HFF-Myc (cell line): ENCODE results near the gene PPP1R3D.

Experiments used
- DNase-seq: peaks from one replicate; pipeline ENCODE4 v3.0.0-alpha.2; 2011; ENCODE audit warnings: low read depth; ENCODE audit errors: extremely low read depth
- H3K4me3 ChIP-seq: replicated peaks from 2 replicates; pipeline ENCODE4 v1.5.1; 2011; ENCODE audit warnings: low read depth, mild to moderate bottlenecking, control low read depth, low read length
- TF ChIP-seq, protein P1 (sequence below): IDR thresholded peaks from 2 replicates; pipeline ENCODE4 v1.5.1; 2012; ENCODE audit warnings: mild to moderate bottlenecking, low read depth, low read length, control low read depth; ENCODE audit errors: missing control alignments

Gene PPP1R3D

DNA sequence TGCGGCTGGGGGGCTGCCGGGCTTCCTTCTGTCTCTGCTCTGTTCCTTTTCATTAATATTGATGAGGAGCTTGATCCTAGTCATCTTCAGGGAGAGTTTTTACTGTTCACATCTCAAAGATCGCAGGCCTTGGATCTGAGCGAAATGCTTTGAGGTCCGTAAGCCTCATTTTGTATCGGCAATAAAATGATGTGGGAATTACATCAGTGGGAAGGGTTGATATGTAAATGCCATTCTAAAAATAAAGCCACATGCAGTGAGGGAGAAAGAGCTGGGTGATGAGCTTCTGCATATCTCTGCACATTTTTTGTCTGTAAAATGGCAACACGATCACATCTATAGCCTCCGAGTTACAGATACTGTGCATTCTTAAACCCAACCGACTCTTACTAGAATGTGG is 43.0 kb upstream of the PPP1R3D start:
- no peak overlapping the region for H3K4me3 ChIP-seq
- no peak for DNase-seq
- TF ChIP-seq, protein P1, sequence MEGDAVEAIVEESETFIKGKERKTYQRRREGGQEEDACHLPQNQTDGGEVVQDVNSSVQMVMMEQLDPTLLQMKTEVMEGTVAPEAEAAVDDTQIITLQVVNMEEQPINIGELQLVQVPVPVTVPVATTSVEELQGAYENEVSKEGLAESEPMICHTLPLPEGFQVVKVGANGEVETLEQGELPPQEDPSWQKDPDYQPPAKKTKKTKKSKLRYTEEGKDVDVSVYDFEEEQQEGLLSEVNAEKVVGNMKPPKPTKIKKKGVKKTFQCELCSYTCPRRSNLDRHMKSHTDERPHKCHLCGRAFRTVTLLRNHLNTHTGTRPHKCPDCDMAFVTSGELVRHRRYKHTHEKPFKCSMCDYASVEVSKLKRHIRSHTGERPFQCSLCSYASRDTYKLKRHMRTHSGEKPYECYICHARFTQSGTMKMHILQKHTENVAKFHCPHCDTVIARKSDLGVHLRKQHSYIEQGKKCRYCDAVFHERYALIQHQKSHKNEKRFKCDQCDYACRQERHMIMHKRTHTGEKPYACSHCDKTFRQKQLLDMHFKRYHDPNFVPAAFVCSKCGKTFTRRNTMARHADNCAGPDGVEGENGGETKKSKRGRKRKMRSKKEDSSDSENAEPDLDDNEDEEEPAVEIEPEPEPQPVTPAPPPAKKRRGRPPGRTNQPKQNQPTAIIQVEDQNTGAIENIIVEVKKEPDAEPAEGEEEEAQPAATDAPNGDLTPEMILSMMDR, result no peak

DNA sequence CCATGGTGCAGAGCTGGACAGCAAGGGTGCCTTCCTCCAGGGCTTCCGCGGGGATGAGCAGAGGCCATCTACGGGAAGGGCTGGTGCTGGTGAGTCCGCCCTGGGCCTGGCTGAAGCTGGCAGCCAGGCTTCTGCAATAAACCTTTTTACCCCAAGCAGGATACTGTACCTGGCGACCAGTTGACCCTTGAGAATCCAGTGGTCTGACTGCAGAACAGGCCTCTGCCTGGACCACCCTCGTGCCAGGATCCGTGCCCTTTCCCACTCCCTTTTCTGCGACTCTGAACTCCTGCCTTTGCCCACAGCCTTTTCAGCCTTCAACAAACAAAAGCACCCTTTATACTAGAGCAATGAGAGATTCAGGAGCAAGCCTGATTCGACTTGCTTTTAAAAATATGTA is 37.0 kb upstream of the PPP1R3D start:
- DNase-seq, result no peak
- no peak overlapping the region for H3K4me3 ChIP-seq
- TF ChIP-seq, protein P1, result no peak

DNA sequence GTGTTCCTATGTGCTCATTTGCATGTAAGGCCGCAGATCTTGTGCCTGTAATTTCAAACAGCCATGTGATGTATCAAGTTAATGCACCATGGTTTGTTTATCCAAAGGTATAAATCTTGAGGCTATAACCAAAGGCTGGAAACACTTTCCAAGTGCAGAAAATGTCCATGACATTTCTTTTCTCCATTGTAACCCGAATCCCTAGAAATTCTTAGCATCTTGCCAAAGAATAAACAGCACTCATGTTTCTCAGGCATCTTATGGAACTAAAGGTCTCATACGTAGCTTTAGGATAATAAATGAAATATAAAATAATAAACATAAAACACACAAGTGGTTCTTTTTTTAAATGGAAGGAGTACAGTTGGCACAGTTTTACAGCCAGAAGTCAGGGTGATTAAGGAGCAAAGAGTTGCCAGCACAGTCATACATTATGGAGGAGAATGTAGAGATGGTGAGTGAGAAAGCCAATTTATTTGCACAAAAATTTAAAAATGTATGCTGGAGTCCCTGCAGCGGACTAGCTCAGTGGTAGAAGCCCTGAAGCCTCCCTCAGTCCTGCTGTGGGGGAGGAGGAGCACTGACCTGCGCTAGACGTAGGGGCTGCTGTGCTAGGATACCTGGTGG is 36.2 kb upstream of the PPP1R3D start:
- H3K4me3 ChIP-seq, result no peak overlapping the region
- no peak for DNase-seq
- TF ChIP-seq, protein P1, result no peak

DNA sequence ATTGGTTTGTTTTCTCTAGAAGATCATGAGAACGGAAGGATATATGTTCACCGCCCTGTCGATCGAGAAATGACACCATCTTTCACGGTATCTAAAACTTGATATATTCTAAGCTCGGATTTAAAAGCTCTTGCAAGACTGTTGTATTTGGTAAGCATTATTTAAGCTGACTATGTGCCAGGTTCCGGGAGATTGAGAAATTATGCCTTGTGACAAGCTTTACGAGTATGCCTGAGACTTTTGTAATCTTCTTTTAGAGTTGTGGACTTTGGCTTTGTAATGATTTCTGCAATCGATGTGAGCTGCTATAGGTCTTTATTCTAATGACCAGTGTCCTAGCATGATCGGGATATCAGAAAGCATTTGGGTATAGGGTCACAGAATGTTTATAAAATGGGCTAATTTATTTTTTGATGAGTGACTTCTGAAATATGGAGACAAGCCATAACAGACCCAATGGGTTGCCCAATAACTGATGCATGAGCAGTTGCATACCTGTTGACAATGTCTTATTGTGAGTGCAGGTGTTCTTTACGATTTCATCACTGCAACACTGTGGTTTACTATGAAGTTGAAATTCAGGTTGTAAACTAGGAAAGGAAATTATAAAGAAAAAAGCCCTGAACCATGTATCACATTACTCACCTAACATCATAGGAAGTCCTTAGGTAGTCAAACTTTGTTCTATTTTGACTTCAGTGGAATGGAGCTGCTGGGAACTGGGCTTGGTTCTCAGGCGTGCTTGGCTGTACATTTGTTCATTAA is 32.1 kb upstream of the PPP1R3D start:
- H3K4me3 ChIP-seq, result no peak overlapping the region
- TF ChIP-seq, protein P1, result no peak
- no peak for DNase-seq

DNA sequence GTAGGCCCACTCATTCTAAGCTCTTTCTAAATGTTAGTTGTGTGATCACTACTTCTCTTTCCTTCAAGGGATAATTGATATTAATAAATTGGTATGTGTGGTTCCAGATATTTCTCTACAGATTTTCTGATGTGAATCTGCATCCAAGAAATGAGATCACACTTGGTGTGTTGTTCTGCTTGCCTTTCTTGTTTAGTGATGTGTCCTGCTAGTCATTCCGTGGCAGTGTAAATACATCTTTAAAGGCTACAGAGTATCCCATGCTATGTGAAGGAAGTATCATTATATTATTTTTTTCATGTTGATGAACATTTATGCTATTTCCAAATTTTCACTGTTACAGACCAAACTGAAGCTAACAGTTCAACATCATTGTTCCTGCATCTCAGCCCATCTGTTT is 31.3 kb upstream of the PPP1R3D start:
- H3K4me3 ChIP-seq, result no peak overlapping the region
- no peak for DNase-seq
- TF ChIP-seq, protein P1, result no peak

DNA sequence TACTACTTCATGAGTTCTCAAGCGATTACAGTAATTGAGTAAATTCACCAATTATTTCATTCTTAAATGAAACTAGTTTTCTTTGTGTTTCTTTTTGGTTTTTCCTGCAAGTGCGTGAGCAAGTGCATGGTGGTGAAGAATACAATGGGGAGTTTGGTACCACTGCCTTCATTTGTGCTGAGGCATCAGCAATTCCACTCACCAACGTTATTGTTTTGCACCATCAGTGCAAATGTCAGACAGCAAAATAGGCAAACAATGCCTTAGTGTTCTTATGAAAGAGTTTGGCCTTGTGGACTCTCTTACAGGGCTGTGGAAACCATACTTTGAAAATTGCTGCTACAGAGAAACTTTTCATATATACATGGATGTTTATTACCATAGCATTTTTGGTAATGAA is 26.3 kb upstream of the PPP1R3D start:
- no peak overlapping the region for H3K4me3 ChIP-seq
- TF ChIP-seq, protein P1, result no peak

More for the DNA sequence above, 26.3 kb upstream of the PPP1R3D start:
- DNase-seq, result no peak
